HepG2 (cell line): ENCODE data around the gene NPPA.

Source experiments
- CTCF ChIP-seq: sonication (generic); formaldehyde crosslinking; IDR thresholded peaks from 2 replicates; pipeline ENCODE4 v1.5.0; 2020; ENCODE audit warnings: mild to moderate bottlenecking, missing genetic modification reagents, moderate library complexity
- FOXA1 ChIP-seq, 2 experiments: fragments of 450-650 bp in 1 of 2; sonication (generic) in 1 of 2; formaldehyde crosslinking in 1 of 2; IDR thresholded peaks; 2 replicates each; pipeline versions ENCODE4 v1.4.0 to v1.6.1; 2016 to 2020; ENCODE audit warnings: missing genetic modification reagents in 1 of 2
- ZNF589 ChIP-seq: sonication (generic); formaldehyde crosslinking; conservative IDR thresholded peaks from 2 replicates; pipeline ENCODE4 v1.8.0; 2022; ENCODE audit warnings: mild to moderate bottlenecking, moderate library complexity, missing genetic modification reagents

- no peak for TF ChIP-seq CTCF (CRISPR knock-in tag)
- TF ChIP-seq ZNF589 = no peak
- TF ChIP-seq FOXA1 (IDR thresholded peaks at IDR 0.05) = no peak
- TF ChIP-seq FOXA1 (CRISPR knock-in tag; IDR thresholded peaks at IDR 0.05) = no peak
Observed at GRCh38 chr1:11828511-11828910, 19.1 kb downstream of the NPPA start.
